GM12878 (cell line): ENCODE results near the gene ADCY5.

Experiments
- CHD2 ChIP-seq: IDR thresholded peaks from 2 replicates; pipeline ENCODE4 v1.6.1; 2011; ENCODE audit warnings: low read depth, low read length, improper control_type of control experiment, borderline replicate concordance
- CTCF ChIP-seq, 3 experiments: IDR thresholded peaks in 2 of 3; conservative IDR thresholded peaks in 1 of 3; 2 replicates each; pipeline ENCODE4 v1.5.1; 2011; ENCODE audit warnings: low read depth in 3 of 3, low read length in 3 of 3, mild to moderate bottlenecking in 3 of 3, control low read depth in 2 of 3, moderate library complexity in 2 of 3, inconsistent platforms in 1 of 3, mixed read lengths in 1 of 3; ENCODE audit not compliant: control insufficient read depth in 2 of 3, insufficient read depth in 1 of 3; ENCODE audit errors: extremely low read depth in 1 of 3
- E2F8 ChIP-seq: fragments of 450-650 bp; IDR thresholded peaks from 2 replicates; pipeline ENCODE4 v1.6.1; 2018; ENCODE audit warnings: mild to moderate bottlenecking, low read depth, moderate library complexity; ENCODE audit not compliant: partially characterized antibody
- EP300 ChIP-seq, 2 experiments: fragments of 150-350 bp in 1 of 2; IDR thresholded peaks; 2 replicates each; pipeline ENCODE4 v1.6.1; 2011 to 2012; ENCODE audit warnings: low read depth in 2 of 2, low read length in 2 of 2, borderline replicate concordance in 1 of 2, improper control_type of control experiment in 1 of 2, inconsistent platforms in 1 of 2; ENCODE audit not compliant: control insufficient read depth in 1 of 2
- ESRRA ChIP-seq: IDR thresholded peaks from 2 replicates; pipeline ENCODE4 v1.6.1; 2012; ENCODE audit warnings: mild to moderate bottlenecking, low read length, improper control_type of control experiment
- MAX ChIP-seq: IDR thresholded peaks from 2 replicates; pipeline ENCODE4 v1.6.1; 2012; ENCODE audit warnings: low read depth, low read length, improper control_type of control experiment
- NBN ChIP-seq: fragments of 450-650 bp; IDR thresholded peaks from 2 replicates; pipeline ENCODE4 v1.6.1; 2016
- PAX5 ChIP-seq: IDR thresholded peaks from 2 replicates; pipeline ENCODE4 v1.6.1; 2011; ENCODE audit warnings: low read depth, low read length, borderline replicate concordance
- REST ChIP-seq: IDR thresholded peaks from 2 replicates; pipeline ENCODE4 v1.6.1; 2012; ENCODE audit warnings: mild to moderate bottlenecking, low read depth, low read length
- RFX5 ChIP-seq: IDR thresholded peaks from 2 replicates; pipeline ENCODE4 v1.6.1; 2011; ENCODE audit warnings: low read depth, low read length, improper control_type of control experiment
- STAT1 ChIP-seq: fragments of 450-650 bp; conservative IDR thresholded peaks from 2 replicates; pipeline ENCODE4 v1.6.1; 2014; ENCODE audit warnings: antibody characterized with exemption, mild to moderate bottlenecking
- STAT3 ChIP-seq: IDR thresholded peaks from 2 replicates; pipeline ENCODE4 v1.6.1; 2011; ENCODE audit warnings: low read depth, low read length, improper control_type of control experiment
- USF2 ChIP-seq: IDR thresholded peaks from 2 replicates; pipeline ENCODE4 v1.6.1; 2011; ENCODE audit warnings: low read depth, low read length, improper control_type of control experiment, borderline replicate concordance

GRCh38 chr3:123488645-123489347, 39.9 kb upstream of the ADCY5 start:
- TF ChIP-seq CHD2 (no peak), CTCF (IDR thresholded peaks at IDR 0.05 in 2 of 3, conservative IDR thresholded peaks at IDR 0.05 in 1 of 3; ENCODE audit: control insufficient read depth in 2 of 3, extremely low read depth in 1 of 3, insufficient read depth in 1 of 3, low read depth in 3 of 3, low read length in 3 of 3) (no peak), RFX5 (no peak), MAX (no peak), PAX5 (no peak), E2F8 (no peak), EP300 (IDR thresholded peaks at IDR 0.05; ENCODE audit: borderline replicate concordance in 1 of 2, control insufficient read depth in 1 of 2, low read depth in 2 of 2, low read length in 2 of 2) (no peak), STAT1 (no peak), NBN (no peak), REST (no peak), STAT3 (no peak), USF2 (no peak), ESRRA (no peak)
